SK-N-SH (cell line): ENCODE data around the gene TRMT10B. TPM values are rescaled to one million over a fixed set of nuclear protein-coding genes. Genes with fewer than 3 reads are reported as not detected.

Source experiments
- CTCF ChIA-PET: fragments of 300-600, 350-600 bp; formaldehyde crosslinking; extraction: SDS; loops from one replicate; lab custom pipeline; 2021; lab: Yijun Ruan, JAX
- POLR2A ChIA-PET: fragments of 350-600 bp; sonication (Branson Sonifier 250); formaldehyde crosslinking; extraction: SDS; loops from one replicate; lab custom pipeline; 2020; ENCODE audit warnings: antibody characterized with exemption, inconsistent platforms; lab: Yijun Ruan, JAX
- DNase-seq: peaks from one replicate; pipeline ENCODE4 v3.0.0; 2012
- H2AFZ ChIP-seq: fragments of 200-600 bp; sonication (generic); 2 replicates; pipeline ENCODE4 v1.8.1; 2016; ENCODE audit warnings: antibody characterized with exemption, mild to moderate bottlenecking, low read depth
- H3F3A ChIP-seq: fragments of 200-600 bp; sonication (generic); replicated peaks from 2 replicates; pipeline ENCODE3; 2016; ENCODE audit warnings: antibody characterized with exemption, mild to moderate bottlenecking; ENCODE audit not compliant: insufficient read depth
- H3K27ac ChIP-seq, 2 experiments: fragments of 200-500 bp in 1 of 2; fragments of 200-600 bp in 1 of 2; sonication (Bioruptor generic) in 1 of 2; sonication (generic), shearing (Covaris generic) in 1 of 2; 2 replicates each; pipeline versions ENCODE4 v1.5.1 to v1.6.1; 2014 to 2016; ENCODE audit warnings: low read depth in 2 of 2, inconsistent platforms in 1 of 2, low read length in 1 of 2, mild to moderate bottlenecking in 1 of 2, mixed read lengths in 1 of 2
- H3K27me3 ChIP-seq: fragments of 200-600 bp; sonication (generic), shearing (Covaris generic); 2 replicates; pipeline ENCODE4 v1.6.1; 2016; ENCODE audit warnings: mixed run types; ENCODE audit not compliant: insufficient read depth
- H3K36me3 ChIP-seq, 2 experiments: fragments of 200-500 bp in 1 of 2; fragments of 200-600 bp in 1 of 2; sonication (Bioruptor generic) in 1 of 2; sonication (generic) in 1 of 2; replicated peaks in 1 of 2; 2 replicates each; pipeline versions ENCODE3 to v1.5.1; 2014 to 2016; ENCODE audit warnings: low read length in 1 of 2, mild to moderate bottlenecking in 1 of 2; ENCODE audit not compliant: insufficient read depth in 2 of 2, control insufficient read depth in 1 of 2
- H3K4me1 ChIP-seq, 2 experiments: fragments of 200-500 bp in 1 of 2; fragments of 200-600 bp in 1 of 2; sonication (Bioruptor generic) in 1 of 2; sonication (generic), shearing (Covaris generic) in 1 of 2; 2 replicates each; pipeline versions ENCODE4 v1.5.1 to v1.6.1; 2014 to 2016; ENCODE audit warnings: low read depth in 1 of 2, low read length in 1 of 2, mixed run types in 1 of 2; ENCODE audit not compliant: insufficient read depth in 2 of 2, control insufficient read depth in 1 of 2
- H3K4me2 ChIP-seq: fragments of 200-600 bp; sonication (generic), shearing (Covaris generic); 2 replicates; pipeline ENCODE4 v1.6.1; 2017; ENCODE audit warnings: mixed run types
- H3K4me3 ChIP-seq, 2 experiments: fragments of 200-500 bp in 1 of 2; fragments of 200-600 bp in 1 of 2; sonication (Bioruptor generic) in 1 of 2; sonication (generic), shearing (Covaris generic) in 1 of 2; 2 replicates each; pipeline versions ENCODE4 v1.5.1 to v1.8.1; 2014 to 2016; ENCODE audit warnings: low read depth in 2 of 2, inconsistent platforms in 1 of 2, low read length in 1 of 2, mild to moderate bottlenecking in 1 of 2, mixed read lengths in 1 of 2, moderate library complexity in 1 of 2
- H3K79me2 ChIP-seq: fragments of 200-600 bp; sonication (generic); 2 replicates; pipeline ENCODE4 v1.8.1; 2017; ENCODE audit warnings: mild to moderate bottlenecking; ENCODE audit not compliant: insufficient read depth
- H3K9ac ChIP-seq: fragments of 200-600 bp; sonication (generic); 2 replicates; pipeline ENCODE4 v1.6.1; 2017; ENCODE audit warnings: mixed run types
- H3K9me2 ChIP-seq: fragments of 200-600 bp; sonication (generic); 2 replicates; pipeline ENCODE4 v1.6.1; 2017; ENCODE audit warnings: mixed run types
- H3K9me3 ChIP-seq: fragments of 200-600 bp; sonication (generic); 2 replicates; pipeline ENCODE4 v1.6.1; 2017; ENCODE audit warnings: mixed run types, mild to moderate bottlenecking, moderate library complexity
- H4K20me1 ChIP-seq: fragments of 200-600 bp; sonication (generic); 2 replicates; pipeline ENCODE4 v1.6.1; 2017; ENCODE audit warnings: mild to moderate bottlenecking, mixed run types; ENCODE audit not compliant: insufficient read depth
- EP300 ChIP-seq, 2 experiments: IDR thresholded peaks; 2 replicates each; pipeline versions ENCODE4 v1.4.0 to v1.6.1; 2012; ENCODE audit warnings: borderline replicate concordance in 1 of 2, low read depth in 1 of 2, low read length in 1 of 2
- EZH2phosphoT487 ChIP-seq: fragments of 200-600 bp; sonication (generic); IDR thresholded peaks from 2 replicates; pipeline ENCODE4 v1.6.1; 2017; ENCODE audit warnings: low read depth, mixed run types, mild to moderate bottlenecking, antibody characterized with exemption, moderate library complexity, borderline replicate concordance
- FOSL2 ChIP-seq: IDR thresholded peaks from 2 replicates; pipeline ENCODE4 v1.4.0; 2012; ENCODE audit warnings: low read depth, mild to moderate bottlenecking, moderate library complexity, borderline replicate concordance
- JUND ChIP-seq: IDR thresholded peaks from 2 replicates; pipeline ENCODE4 v1.4.0; 2012
- MAX ChIP-seq: IDR thresholded peaks from 2 replicates; pipeline ENCODE4 v1.4.0; 2012; ENCODE audit warnings: low read depth
- MEF2A ChIP-seq: IDR thresholded peaks from 2 replicates; pipeline ENCODE4 v1.4.0; 2012; ENCODE audit warnings: low read depth, borderline replicate concordance
- NRF1 ChIP-seq: IDR thresholded peaks from 2 replicates; pipeline ENCODE4 v1.6.1; 2012; ENCODE audit warnings: low read depth, mild to moderate bottlenecking, low read length
- POLR2AphosphoS5 ChIP-seq: IDR thresholded peaks from 2 replicates; pipeline ENCODE4 v1.6.1; 2012; ENCODE audit warnings: low read depth, low read length
- RCOR1 ChIP-seq: fragments of 150-350 bp; IDR thresholded peaks from 2 replicates; pipeline ENCODE4 v1.6.1; 2017; ENCODE audit warnings: antibody characterized with exemption, low read length
- REST ChIP-seq: IDR thresholded peaks from 2 replicates; pipeline ENCODE4 v1.6.1; 2012; ENCODE audit warnings: mild to moderate bottlenecking, low read depth, low read length, moderate library complexity
- RXRA ChIP-seq: IDR thresholded peaks from 2 replicates; pipeline ENCODE4 v1.4.0; 2012; ENCODE audit warnings: low read depth, mild to moderate bottlenecking, borderline replicate concordance
- SMC3 ChIP-seq: IDR thresholded peaks from 2 replicates; pipeline ENCODE4 v1.6.1; 2012; ENCODE audit warnings: low read depth, low read length, improper control_type of control experiment
- TCF12 ChIP-seq: IDR thresholded peaks from 2 replicates; pipeline ENCODE4 v1.4.0; 2012
- TEAD4 ChIP-seq: IDR thresholded peaks from 2 replicates; pipeline ENCODE4 v1.4.0; 2012; ENCODE audit warnings: mild to moderate bottlenecking, borderline replicate concordance; ENCODE audit not compliant: insufficient read depth
- YY1 ChIP-seq: IDR thresholded peaks from 2 replicates; pipeline ENCODE4 v1.4.0; 2012; ENCODE audit warnings: low read depth, mild to moderate bottlenecking
- WGBS: methylation state at CpG from one replicate; pipeline ENCODE4 v1.1.6; 2017; ENCODE audit warnings: low lambda C conversion rate; 5-methylcytosine and 5-hydroxymethylcytosine counted together
- polyA plus RNA-seq, 3 experiments: library from polyadenylated mRNA; depleted of rRNA; stranded (reverse); fragments of >200 nt; gene quantifications; 2 replicates each; pipeline ENCODE4 v1.2.3, GENCODE V29; 2012
- TF ChIP-seq, protein P1 (sequence below): fragments of 150-350 bp; IDR thresholded peaks from 2 replicates; pipeline ENCODE4 v1.6.1; 2017; ENCODE audit warnings: antibody characterized with exemption, low read length, low read depth, borderline replicate concordance
- TF ChIP-seq, protein P2 (sequence below): IDR thresholded peaks from 2 replicates; pipeline ENCODE4 v1.4.0; 2012; ENCODE audit warnings: low read depth, borderline replicate concordance
- TF ChIP-seq, protein P3 (sequence below): IDR thresholded peaks from 2 replicates; pipeline ENCODE4 v1.4.0; 2012; ENCODE audit warnings: low read depth, borderline replicate concordance
- TF ChIP-seq, protein P4 (sequence below): IDR thresholded peaks from 2 replicates; pipeline ENCODE4; 2012

TRMT10B gene
- polyA plus RNA-seq, 1 of the 3 experiments (the other 2 are of a cell fraction), result 7.3 TPM

DNA sequence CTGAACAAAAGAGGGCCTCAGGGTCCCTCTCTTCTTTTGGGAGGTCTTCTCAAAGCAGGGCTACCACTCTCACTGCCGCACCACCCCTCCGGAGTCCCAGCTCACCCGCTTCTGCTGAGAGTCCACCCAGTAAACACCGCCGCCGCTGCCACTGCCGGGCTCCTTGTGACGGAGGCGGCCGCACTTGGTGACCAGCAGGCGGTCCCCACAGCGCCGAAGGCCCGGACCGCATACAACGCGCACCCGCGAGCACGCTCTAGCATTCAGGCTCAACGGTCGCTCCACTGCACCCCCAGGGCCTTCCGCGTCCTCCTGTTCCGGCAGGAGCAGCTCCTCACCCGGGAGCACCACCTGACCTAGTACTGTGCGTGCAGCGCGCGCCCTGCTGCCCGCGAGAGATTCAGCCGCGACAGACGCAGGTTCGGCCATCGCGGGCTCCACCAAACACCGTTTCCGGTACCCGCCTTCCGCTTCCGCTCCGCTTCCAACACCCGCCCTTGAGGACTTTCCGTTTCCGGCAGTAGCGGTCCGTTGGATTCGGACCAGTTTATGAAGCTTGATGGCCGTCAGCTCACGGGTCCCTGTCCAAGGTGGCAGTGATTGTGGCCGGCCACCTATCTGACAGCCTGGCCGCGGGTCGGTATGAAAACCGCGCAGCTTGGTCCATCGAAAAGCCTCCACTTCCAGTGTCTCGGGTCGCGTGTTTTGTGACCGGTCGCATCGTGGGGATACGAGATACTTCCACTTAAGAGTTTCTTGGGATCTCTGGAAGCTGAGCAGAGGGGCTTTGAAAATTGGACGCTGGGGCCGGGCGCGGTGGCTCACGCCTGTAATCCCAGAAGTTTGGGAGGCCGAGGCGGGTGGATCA lies 31.2 kb downstream of the TRMT10B start, which contains the start of gene EXOSC3 (continued):
- no peak for TF ChIP-seq EZH2phosphoT487
- TF ChIP-seq POLR2AphosphoS5, result peak; percentile 93
- no peak for TF ChIP-seq RCOR1
- no peak for TF ChIP-seq RXRA
- TF ChIP-seq YY1, result peak; percentile 91
- TF ChIP-seq JUND, result no peak
- TF ChIP-seq, protein P1, sequence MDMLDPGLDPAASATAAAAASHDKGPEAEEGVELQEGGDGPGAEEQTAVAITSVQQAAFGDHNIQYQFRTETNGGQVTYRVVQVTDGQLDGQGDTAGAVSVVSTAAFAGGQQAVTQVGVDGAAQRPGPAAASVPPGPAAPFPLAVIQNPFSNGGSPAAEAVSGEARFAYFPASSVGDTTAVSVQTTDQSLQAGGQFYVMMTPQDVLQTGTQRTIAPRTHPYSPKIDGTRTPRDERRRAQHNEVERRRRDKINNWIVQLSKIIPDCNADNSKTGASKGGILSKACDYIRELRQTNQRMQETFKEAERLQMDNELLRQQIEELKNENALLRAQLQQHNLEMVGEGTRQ, result no peak
- peak; percentile 95 for TF ChIP-seq REST
- TF ChIP-seq TEAD4, result 0 out of 2 replicates have a peak, but pooled peaks have one; percentile 20
- TF ChIP-seq SMC3, result no peak

DNA sequence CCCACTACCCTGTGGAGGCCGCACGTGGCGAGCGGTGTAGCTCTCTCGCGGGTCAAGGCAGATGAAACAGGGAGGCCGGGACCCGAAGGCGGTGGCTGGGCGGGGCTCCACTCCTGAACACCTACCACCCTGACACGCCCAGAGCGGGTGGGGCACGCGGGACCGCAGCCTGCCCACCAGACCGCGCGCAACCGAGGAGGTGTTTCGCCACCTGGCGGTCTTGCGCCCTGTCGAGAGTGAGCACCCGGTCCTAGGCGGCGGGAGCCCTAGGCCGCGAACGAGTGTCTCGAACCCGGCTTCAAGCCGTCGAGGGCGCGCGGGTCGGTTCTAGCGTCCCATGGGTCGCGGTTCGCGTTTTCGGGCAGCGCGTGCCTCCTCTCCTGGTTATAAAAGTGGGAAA lies 33.5 kb downstream of the TRMT10B start:
- WGBS, result 97% methylated on average over 37 of the region's 45 CpGs
- Histone ChIP-seq H3K9me2 (no peaks in the 10 kb centered on the region), H2AFZ (no peak overlapping the region), H3K27me3 (no peaks in the 10 kb centered on the region), H3K4me2 (no peak overlapping the region), H3K9ac (no peak overlapping the region), H3K36me3 (peaks cover 18 to 19% of the 10 kb centered on the region in 2 experiments), H3K27ac (no peak overlapping the region), H3K9me3 (no peaks in the 10 kb centered on the region), H3K79me2 (peaks cover 28% of the 10 kb centered on the region), H3F3A (peaks cover 6% of the 10 kb centered on the region), H4K20me1 (no peaks in the 10 kb centered on the region), H3K4me3 (no peak overlapping the region), H3K4me1 (peaks cover 5 to 14% of the 10 kb centered on the region in 2 experiments; a peak in 3 of 4 replicates)
- DNase-seq, result no peak
- TF ChIP-seq MEF2A (no peak), FOSL2 (no peak), MAX (no peak), EP300 (IDR thresholded peaks at IDR 0.05; ENCODE audit: borderline replicate concordance in 1 of 2, low read depth in 1 of 2, low read length in 1 of 2) (no peak), NRF1 (no peak), TCF12 (no peak)
- TF ChIP-seq, protein P2, sequence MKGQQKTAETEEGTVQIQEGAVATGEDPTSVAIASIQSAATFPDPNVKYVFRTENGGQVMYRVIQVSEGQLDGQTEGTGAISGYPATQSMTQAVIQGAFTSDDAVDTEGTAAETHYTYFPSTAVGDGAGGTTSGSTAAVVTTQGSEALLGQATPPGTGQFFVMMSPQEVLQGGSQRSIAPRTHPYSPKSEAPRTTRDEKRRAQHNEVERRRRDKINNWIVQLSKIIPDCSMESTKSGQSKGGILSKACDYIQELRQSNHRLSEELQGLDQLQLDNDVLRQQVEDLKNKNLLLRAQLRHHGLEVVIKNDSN, result no peak
- TF ChIP-seq, protein P3, sequence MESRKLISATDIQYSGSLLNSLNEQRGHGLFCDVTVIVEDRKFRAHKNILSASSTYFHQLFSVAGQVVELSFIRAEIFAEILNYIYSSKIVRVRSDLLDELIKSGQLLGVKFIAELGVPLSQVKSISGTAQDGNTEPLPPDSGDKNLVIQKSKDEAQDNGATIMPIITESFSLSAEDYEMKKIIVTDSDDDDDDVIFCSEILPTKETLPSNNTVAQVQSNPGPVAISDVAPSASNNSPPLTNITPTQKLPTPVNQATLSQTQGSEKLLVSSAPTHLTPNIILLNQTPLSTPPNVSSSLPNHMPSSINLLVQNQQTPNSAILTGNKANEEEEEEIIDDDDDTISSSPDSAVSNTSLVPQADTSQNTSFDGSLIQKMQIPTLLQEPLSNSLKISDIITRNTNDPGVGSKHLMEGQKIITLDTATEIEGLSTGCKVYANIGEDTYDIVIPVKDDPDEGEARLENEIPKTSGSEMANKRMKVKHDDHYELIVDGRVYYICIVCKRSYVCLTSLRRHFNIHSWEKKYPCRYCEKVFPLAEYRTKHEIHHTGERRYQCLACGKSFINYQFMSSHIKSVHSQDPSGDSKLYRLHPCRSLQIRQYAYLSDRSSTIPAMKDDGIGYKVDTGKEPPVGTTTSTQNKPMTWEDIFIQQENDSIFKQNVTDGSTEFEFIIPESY, result no peak
- TF ChIP-seq, protein P4, sequence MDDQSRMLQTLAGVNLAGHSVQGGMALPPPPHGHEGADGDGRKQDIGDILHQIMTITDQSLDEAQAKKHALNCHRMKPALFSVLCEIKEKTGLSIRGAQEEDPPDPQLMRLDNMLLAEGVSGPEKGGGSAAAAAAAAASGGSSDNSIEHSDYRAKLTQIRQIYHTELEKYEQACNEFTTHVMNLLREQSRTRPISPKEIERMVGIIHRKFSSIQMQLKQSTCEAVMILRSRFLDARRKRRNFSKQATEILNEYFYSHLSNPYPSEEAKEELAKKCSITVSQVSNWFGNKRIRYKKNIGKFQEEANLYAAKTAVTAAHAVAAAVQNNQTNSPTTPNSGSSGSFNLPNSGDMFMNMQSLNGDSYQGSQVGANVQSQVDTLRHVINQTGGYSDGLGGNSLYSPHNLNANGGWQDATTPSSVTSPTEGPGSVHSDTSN, result no peak
- ChIA-PET CTCF (no interaction called here), POLR2A (no interaction called here)
